Activated CD4-positive, alpha-beta T cell treated with anti-CD3 and anti-CD28 coated beads, Interleukin-2, amount 50 U/mL, for 16 hours (primary cell): ENCODE data around the gene PUDP.
"Not testable (repeated sequence)": the region's sequence is repeated elsewhere in the genome, so short reads cannot be mapped to it uniquely, and the experiment has no call there.

Experiments
- DNase-seq: peaks from one replicate; pipeline ENCODE4 v3.0.0-alpha.2; 2020

Gene PUDP

DNA sequence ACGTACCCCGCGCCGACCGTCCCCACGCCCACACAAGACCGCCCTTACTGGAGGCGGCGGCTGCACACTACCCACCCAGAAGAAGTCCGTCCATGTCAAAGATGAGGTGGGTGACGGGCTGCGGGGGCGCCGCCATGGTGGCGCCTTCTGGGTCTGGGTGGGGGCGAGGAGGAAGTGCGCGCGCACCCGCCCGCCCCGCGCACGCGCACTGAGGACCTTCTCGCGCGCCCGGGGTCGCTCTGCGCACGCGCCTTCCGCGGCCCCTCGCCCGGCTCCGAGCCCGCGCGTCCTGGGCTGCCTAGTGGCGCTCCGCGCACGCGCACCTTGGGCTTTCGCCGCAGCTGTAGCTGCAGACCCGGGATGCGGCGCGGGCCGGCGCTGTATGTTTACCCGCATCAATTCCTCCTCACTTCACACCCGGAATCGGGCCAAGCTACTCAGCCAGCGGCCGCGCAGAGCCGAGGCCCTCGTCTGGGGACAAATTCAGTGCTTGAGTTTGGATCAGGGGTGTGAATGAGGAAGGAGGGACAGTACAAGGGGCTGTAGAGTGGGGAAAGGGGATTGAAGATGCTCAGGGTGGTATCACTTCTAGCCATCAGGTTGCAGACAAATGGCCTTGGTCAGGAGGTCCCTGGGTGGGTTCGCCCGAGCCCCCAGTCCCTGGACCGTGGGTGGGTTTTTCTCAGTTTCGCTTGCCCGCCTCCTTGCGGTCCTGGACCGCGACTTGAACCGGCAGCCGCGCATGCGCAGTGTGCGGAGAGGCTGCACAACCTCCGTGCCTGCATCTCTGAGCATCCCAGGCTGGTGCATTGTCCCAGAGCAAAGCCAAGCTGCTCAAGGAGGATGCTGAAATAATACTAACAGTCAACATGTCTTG is at the start of gene PUDP:
Gene PUDP (minus strand): TSS at position 176 of the 877 bp plus-strand sequence. CDS start 40 bp downstream, at position 136.
- DNase-seq: peak; percentile 92

DNA sequence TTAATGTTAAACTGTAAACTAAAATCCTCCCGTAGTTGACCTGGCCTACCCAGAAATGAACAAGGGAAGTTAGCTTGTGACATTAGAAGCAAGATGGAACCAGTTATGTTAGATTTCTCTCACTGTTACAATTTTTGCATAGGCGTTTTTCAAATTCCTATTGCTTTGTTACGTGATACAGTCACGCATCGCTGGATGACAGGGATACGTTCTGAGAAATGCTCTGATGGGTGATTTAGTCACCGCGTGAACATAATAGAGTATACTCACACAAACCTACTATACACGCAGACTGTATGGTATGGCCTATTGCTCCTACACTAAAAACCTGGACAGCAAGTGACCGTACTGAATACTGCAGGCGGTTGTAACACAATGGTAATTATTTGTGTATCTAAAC is 46.7 kb upstream of the PUDP start:
- no peak for DNase-seq

DNA sequence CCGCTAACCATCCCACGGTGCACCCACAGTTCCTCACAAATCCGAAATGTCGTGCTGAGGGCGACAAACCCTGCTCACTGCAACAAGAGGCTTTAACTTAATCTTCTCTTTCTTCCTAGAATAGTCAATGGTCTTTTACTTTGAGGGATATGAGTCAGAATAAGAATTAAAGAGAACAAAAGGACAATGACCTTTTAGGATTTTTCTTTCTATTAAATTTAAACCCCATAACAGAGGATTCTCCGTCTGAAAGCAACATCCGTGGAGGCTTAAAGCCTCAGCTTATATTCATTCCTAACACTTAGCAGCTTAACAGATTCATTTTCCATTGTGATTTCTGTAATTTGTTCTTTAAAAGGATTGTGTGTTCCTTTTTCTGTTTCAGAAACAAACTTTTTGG is 44.9 kb upstream of the PUDP start:
- no peak for DNase-seq

- DNase-seq: no peak
Observed at GRCh38 chrX:7191681-7192110, 43.7 kb upstream of the PUDP start.

DNA sequence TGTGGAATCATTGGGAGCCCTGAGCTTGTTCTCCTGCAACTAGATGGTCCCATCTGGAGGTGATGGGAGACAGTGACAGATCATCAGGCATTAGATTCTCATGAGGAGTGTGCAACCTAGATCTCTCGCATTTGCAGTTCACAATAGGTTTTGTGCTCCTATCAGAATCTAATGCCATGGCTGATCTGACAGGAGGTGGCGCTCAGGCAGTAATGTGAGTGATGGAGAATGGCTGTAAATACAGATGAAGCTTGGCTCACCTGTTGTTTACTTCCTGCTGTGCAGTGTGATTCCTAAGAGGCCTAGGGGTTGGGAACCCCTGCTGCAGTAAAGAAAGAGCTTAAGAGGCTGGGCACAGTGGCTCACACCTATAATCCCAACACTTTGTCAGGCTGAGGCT is 42.2 kb upstream of the PUDP start:
- DNase-seq: no peak

DNA sequence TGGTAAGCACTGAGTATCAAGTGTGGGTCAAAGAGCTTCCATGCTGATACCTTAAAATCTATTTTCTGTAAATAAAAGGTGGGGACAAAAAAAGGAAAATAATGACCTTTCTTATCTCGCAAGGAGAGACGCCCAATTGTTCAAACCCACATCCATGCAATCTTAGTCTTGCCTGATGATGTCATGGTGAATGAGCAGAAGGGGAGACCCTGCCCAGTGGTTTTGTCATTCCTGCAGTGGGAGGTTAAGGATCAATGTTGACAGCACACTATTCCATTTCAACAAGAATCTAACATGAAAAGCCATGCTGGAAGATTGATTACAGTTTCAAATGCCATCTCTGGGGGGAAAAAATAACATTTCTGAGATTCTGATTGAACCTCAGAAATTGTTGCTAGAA is 40.7 kb upstream of the PUDP start:
- DNase-seq: no peak

DNA sequence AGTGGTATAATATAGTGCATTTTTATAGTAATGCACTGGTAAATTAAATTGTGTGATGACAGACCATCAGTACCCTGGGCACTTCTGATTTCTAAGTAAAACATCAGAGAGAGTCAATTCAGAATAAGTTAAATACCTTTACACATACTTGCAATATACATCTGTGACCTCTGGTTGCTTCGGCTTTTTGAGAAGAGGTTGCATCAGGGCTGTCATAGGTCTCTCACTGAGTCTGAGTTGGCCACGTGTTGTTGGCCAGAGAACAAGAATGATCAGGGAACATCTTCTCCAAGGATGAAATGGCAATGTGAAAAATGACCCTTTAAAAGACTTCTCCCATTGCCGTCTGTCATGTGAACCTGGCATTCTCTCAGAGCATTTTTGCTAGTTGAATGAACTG is 36.9 kb upstream of the PUDP start:
- DNase-seq: no peak

GRCh38 chrX:7179446-7179845 is 31.5 kb upstream of the PUDP start:
- peak; percentile 23 for DNase-seq

- DNase-seq: not testable (repeated sequence)
Observed at GRCh38 chrX:7178859-7179258, 30.9 kb upstream of the PUDP start.

GRCh38 chrX:7170898-7171297 is 22.9 kb upstream of the PUDP start:
- DNase-seq: peak; percentile 47

DNA sequence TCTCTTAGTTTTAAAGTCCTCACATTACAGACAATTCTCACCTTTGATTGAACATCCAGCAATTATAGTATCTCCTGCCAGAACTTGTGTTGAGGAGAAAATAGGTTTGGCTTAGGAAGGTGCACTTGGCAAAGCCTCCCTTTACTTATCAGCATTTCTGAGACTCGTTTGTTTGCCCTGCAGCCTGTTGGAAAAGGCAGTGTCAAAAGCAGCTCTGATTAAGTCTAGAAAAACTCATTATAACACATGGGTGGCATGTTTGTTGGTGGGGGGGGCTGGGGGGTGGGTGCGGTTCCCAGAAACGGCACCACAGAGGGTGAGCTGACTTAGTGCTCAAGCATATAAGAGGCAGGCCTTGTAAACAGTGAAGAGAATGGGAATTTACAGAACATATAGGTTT is 21.7 kb upstream of the PUDP start:
- DNase-seq: no peak

DNA sequence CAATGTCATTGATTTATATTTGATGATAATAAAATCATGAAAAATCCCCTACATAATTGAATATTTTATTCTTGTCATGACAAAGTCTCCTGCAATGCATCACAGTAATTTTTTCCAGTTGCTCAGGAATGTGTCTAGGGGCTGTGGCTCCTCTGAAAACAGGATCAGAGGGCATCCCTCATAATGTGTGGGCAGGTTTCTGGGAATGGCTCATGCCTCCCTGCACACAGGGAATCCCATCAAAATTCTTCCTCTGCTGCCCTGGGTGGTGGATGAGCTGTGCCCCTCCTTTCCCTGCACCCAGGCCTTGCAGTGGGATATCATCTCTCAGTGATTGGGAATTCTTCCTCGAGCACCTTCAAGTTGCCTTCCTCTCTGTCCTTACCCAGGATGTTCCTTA is 20.4 kb upstream of the PUDP start:
- DNase-seq: no peak

GRCh38 chrX:7164174-7164573 is 16.2 kb upstream of the PUDP start:
- DNase-seq: no peak

DNA sequence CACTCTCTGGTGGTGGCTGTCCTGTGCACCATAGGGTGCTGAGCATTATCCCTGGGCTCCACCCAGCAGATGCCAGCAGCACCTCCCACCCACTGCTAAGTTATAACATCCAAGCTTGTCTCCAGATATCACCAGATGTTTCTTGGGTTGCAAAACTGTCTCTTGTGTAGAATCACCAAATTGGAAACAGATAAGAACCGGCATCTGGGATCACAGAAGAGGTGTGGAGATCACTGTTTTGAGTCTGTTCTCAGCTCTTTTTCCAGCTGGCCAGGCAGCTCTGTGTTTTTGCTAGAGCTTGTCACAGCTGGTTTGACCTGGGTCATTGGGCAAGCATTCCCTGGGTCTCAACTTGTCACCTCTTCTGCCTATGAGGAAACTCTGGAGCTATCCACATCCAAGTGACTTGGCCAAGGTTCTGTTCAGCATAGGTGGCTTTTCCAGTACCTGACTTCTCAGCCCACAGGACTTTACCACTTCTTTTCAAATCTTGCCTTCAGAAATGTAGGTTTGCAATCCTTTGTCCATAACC is 15.3 kb upstream of the PUDP start:
- DNase-seq: no peak

GRCh38 chrX:7159149-7159861 is 11.4 kb upstream of the PUDP start:
- no peak for DNase-seq

DNA sequence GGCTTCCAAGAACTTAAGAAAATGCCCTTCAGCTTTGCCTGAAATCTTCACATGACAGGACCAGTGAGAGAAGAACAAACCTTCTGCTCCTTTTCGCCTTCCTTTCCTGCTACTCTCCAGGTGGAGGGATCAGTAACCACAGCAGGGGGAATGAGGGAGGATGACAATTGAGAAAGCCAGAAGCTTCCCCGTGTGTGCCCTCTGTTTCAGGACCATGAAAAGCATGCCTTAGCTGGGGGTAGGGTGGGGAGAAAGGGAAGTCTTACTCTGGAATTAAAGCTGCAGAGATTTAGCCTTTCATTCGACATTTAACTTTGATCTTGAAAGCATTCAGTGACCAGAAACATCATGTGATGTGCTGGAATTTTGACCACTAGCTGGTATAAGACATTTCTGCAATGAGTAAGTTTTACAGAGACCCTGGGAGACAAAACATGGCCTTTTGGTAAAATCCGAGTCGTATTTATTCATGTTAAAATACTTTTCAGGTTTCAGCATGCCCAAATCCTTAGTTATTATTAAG is 10.6 kb upstream of the PUDP start:
- no peak for DNase-seq

GRCh38 chrX:7156879-7157278 is 8.9 kb upstream of the PUDP start:
- no peak for DNase-seq

- no peak for DNase-seq
Observed at GRCh38 chrX:7155163-7155562, 7.2 kb upstream of the PUDP start.

DNA sequence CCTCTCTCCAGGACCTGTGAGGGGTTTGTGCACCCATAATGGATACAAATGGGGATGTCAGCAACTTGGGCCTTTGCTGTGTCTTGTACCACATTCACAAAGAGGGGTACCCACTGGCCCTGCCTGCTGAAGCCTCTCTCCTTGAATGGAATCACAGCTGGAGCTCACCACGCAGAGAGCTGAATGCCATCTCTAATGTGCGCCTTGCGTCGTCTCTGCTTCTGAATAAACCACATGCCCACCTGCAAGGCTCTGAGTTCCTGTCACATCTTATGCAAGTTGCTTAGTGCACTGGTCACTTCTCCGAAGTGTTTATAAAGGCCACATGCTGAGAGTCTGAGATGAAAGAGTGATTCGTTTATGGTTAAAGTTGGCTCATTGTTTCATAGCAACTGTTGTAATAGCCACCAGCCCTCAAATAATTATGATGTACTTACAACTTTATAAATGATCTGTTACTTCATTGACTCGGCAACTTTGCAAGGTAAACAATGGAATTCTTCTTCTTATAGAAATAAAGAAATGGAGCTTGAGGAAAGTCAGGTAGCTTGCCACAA is 6.2 kb upstream of the PUDP start:
- DNase-seq: no peak

DNA sequence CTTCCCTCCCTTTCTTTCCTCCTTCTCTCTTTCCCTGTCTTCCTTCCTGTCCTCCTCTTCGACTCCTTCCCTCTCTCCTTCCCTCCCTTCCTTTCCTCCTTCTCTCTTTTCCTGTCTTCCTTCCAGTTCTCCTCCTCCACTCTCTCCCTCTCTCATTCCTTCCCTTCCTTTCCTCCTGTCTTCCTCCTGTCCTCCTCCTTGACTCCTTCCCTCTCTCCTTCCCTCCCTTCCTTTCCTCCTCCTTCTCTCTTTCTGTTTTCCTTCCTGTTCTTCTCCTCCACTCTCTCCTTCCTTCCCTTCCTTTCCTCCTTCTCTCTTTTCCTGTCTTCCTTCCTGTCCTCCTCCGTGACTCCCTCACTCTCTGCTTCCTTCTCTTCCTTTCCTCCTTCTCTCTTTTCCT is 5.3 kb upstream of the PUDP start:
- DNase-seq: no peak

- DNase-seq: peak; percentile 42
Observed at GRCh38 chrX:7149411-7149810, 1.5 kb upstream of the PUDP start.

- peak; percentile 42 for DNase-seq
Observed at GRCh38 chrX:7147413-7147977, 458 bp downstream of the PUDP start, which contains the start of gene STS. TSS of gene STS (plus strand) at chrX:7147712. CDS start at chrX:7253200, 105,488 bp downstream.
